Astrocyte of the cerebellum (primary cell): ENCODE measurements around the gene YDJC.
A peak's percentile ranks its signal among the peaks of the same experiment; 100 is the strongest.

Experiments used
- DNase-seq: peaks from one replicate; pipeline ENCODE4 v3.0.0-alpha.2; 2011; ENCODE audit warnings: low read depth
- H3K4me3 ChIP-seq: 2 replicates; pipeline ENCODE4 v1.5.1; 2011; ENCODE audit warnings: mild to moderate bottlenecking, low read depth, low read length, moderate library complexity
- CTCF ChIP-seq: IDR thresholded peaks from 2 replicates; pipeline ENCODE4 v1.5.1; 2012; ENCODE audit warnings: low read length, low read depth, moderate library complexity, mild to moderate bottlenecking; ENCODE audit errors: missing control alignments
- in situ Hi-C: cut with HindIII; loops from 2 replicates; pipeline ENCODE4 v1.10.0; 2017; ENCODE audit warnings: low sequenced_read_pairs

YDJC gene

DNA sequence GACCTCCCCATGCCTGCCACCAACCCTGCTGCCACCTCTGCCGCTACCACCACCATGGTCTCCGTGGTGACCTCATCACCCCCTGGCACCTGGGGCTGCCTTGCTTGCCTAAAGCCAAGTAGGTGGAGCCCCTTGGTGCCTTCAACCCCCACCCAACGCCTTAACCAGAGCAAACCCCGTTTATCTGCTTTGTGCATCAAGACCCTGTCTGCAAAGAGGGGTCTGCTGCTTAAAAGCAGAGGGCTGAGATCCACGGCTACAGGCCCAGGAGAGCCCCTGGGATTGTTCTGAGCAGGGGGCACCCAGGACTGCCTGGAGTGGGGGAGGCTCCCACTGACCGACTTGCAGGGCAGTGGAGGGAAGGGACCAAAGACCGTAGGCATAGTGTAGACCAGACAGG is 31.1 kb upstream of the YDJC start:
- DNase-seq, result no peak
- TF ChIP-seq CTCF, result no peak
- in situ Hi-C loops, result no loop called here
- no peak overlapping the region for H3K4me3 ChIP-seq

DNA sequence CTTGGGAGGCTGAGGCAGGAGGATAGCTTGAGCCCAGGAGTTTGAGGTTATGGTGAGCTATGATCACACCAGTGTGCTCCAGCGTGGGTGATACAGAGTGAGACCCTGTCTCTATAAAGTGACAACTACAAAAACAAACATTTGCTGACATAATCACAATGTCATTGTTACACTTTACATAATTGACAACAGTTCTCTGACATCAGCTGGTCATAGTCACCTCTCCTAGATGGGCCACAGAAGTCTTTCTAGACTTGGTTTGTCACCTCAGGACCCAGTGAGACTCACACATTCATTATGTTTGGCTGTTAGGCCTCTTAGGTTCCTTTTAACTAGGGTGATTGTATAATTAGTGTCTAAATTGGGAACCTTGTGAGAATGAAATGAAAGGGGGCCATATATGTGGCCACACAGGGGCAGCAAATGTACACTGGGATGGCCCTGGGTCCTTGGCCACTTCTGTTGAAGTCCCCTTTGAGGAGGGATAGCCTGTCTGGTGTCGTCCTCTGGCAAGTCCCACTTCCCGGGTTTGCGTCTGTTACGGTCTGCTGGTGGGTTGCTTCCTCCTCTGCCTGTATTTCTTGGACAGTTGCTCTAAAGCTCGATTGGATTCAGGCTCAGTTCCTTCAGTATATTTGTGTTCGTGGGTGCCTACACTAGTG is 30.2 kb upstream of the YDJC start:
- no peak overlapping the region for H3K4me3 ChIP-seq
- DNase-seq, result no peak
- TF ChIP-seq CTCF, result no peak
- in situ Hi-C loops, result no loop called here

DNA sequence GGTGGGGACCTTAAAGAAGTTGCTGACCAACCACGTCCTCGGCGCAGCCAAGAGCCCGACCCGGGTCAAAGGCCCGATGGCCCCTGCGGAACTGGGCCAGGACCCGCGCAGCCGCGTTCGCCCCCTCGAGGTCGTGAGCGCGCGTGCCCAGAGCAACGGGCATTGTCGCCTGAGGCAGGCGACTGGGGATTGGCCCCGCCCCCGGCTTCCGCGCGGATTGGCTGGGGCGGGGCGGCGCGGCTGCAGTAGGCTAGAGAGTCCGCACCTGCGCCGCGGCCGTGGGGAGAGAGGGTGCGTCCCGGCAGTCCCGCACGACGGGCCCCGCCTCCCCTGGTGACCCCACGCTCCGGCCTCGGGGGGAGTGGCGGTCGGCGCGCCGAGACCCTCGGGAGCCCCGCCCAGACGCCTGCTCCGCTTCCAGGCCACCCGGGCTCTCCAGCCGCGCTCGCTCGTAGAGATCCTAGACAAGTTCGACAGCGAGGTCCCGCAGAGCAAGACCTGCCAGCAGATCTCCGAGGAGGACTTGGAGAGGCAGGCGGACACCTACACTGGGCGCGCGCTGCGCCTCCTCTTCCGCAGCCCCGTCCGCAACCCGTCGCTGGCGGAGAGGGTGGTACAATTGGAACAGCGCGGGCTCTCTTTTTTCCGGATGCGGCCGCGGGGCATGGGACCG is 27.7 kb upstream of the YDJC start:
- in situ Hi-C loops, result no loop called here
- H3K4me3 ChIP-seq, result peak overlapping the region; percentile 49
- no peak for TF ChIP-seq CTCF
- DNase-seq, result no peak

DNA sequence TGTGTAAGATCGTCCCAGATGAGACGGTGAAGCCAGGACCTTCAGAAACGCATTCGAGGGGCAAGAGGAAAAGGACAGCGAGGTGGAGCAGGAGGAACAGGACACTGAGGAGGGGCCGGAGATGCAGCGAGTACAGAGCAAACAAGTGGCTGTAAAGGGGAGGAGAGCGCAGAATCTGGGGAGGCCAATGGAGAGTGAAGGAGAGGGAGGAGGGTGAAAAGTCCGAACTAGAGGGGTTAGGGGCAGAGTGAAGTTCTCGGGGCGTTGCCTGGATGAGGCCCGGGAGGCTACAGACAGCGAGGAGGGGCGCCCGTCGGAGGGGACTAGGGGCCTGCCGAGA is 27.2 kb upstream of the YDJC start:
- in situ Hi-C loops, result no loop called here
- DNase-seq, result no peak
- no peak for TF ChIP-seq CTCF
- H3K4me3 ChIP-seq, result peak overlapping the region; percentile 49

- no peak for TF ChIP-seq CTCF
- in situ Hi-C loops, result no loop called here
- no peak for DNase-seq
- peak overlapping the region; percentile 78 for H3K4me3 ChIP-seq
These were observed 23.0 kb upstream of the YDJC start for GRCh38 chr22:21652547-21653545.

GRCh38 chr22:21652010-21652546 is 22.3 kb upstream of the YDJC start:
- TF ChIP-seq CTCF, result no peak
- peak overlapping the region; percentile 78 for H3K4me3 ChIP-seq
- peak; percentile 73 for DNase-seq
- in situ Hi-C loops, result no loop called here
